Neuronal stem cell (in vitro differentiated cells): Measurements from ENCODE around the gene HAGH.

Source experiments
- DNase-seq: peaks from one replicate; pipeline ENCODE4 v3.0.0-alpha.2; 2013; ENCODE audit warnings: low spot score
- H2AFZ ChIP-seq: one replicate; pipeline ENCODE4 v1.6.1; 2013; ENCODE audit warnings: mild to moderate bottlenecking, low read length, inconsistent platforms
- H2AK5ac ChIP-seq: 2 replicates; pipeline ENCODE4 v1.6.1; 2013; ENCODE audit warnings: low read depth, mild to moderate bottlenecking, inconsistent platforms, low read length, moderate library complexity, mixed read lengths
- H2BK120ac ChIP-seq: 2 replicates; pipeline ENCODE4 v1.6.1; 2013; ENCODE audit warnings: low read depth, mild to moderate bottlenecking, inconsistent platforms, low read length, moderate library complexity, mixed read lengths
- H2BK12ac ChIP-seq: one replicate; pipeline ENCODE4 v1.6.1; 2013; ENCODE audit warnings: low read length, inconsistent platforms
- H2BK15ac ChIP-seq: 2 replicates; pipeline ENCODE4 v1.6.1; 2013; ENCODE audit warnings: mild to moderate bottlenecking, low read length, inconsistent platforms, mixed read lengths
- H2BK5ac ChIP-seq: one replicate; pipeline ENCODE4 v1.6.1; 2013; ENCODE audit warnings: inconsistent platforms, mild to moderate bottlenecking, low read length, moderate library complexity
- H3K14ac ChIP-seq: one replicate; pipeline ENCODE4 v1.6.1; 2013; ENCODE audit warnings: low read length, inconsistent platforms
- H3K18ac ChIP-seq: 2 replicates; pipeline ENCODE4 v1.6.1; 2013; ENCODE audit warnings: low read length, inconsistent platforms
- H3K23ac ChIP-seq: 2 replicates; pipeline ENCODE4 v1.6.1; 2013; ENCODE audit warnings: low read depth, mild to moderate bottlenecking, mixed read lengths, low read length, inconsistent platforms; ENCODE audit not compliant: poor library complexity
- H3K27ac ChIP-seq: replicated peaks from 3 replicates; pipeline ENCODE4 v1.5.1; 2013; ENCODE audit warnings: low read length, inconsistent platforms
- H3K27me3 ChIP-seq, 3 experiments: 2 replicates each; pipeline ENCODE4 v1.6.1; 2013; ENCODE audit warnings: low read length in 3 of 3, mild to moderate bottlenecking in 2 of 3, inconsistent platforms in 1 of 3, low read depth in 1 of 3, mixed read lengths in 1 of 3, moderate library complexity in 1 of 3; ENCODE audit not compliant: control insufficient read depth in 3 of 3, insufficient read depth in 3 of 3
- H3K36me3 ChIP-seq, 2 donors: replicated peaks in 1 of 2; 2 replicates each; pipeline ENCODE4 v1.6.1; 2013; ENCODE audit warnings: low read length in 2 of 2; ENCODE audit not compliant: control insufficient read depth in 2 of 2, insufficient read depth in 2 of 2
- H3K4ac ChIP-seq: 2 replicates; pipeline ENCODE4 v1.6.1; 2013; ENCODE audit warnings: inconsistent platforms, mild to moderate bottlenecking, low read length, moderate library complexity
- H3K4me1 ChIP-seq, 2 donors: 1 replicate in 1 of 2; 2 replicates in 1 of 2; pipeline ENCODE4 v1.6.1; 2013; ENCODE audit warnings: low read length in 2 of 2, low read depth in 1 of 2; ENCODE audit not compliant: control insufficient read depth in 2 of 2, insufficient read depth in 1 of 2
- H3K4me2 ChIP-seq: one replicate; pipeline ENCODE4 v1.6.1; 2013; ENCODE audit warnings: mild to moderate bottlenecking, low read length, inconsistent platforms; ENCODE audit not compliant: insufficient read depth, poor library complexity, severe bottlenecking
- H3K4me3 ChIP-seq, 2 donors: 2 replicates each; pipeline ENCODE4 v1.5.1; 2013; ENCODE audit warnings: low read length in 2 of 2, mild to moderate bottlenecking in 2 of 2, inconsistent platforms in 1 of 2, moderate library complexity in 1 of 2
- H3K79me1 ChIP-seq: one replicate; pipeline ENCODE4 v1.6.1; 2013; ENCODE audit warnings: low read depth, mild to moderate bottlenecking, inconsistent platforms, low read length, moderate library complexity
- H3K9ac ChIP-seq: one replicate; pipeline ENCODE4 v1.6.1; 2013; ENCODE audit warnings: mild to moderate bottlenecking, low read depth, low read length, inconsistent platforms; ENCODE audit not compliant: poor library complexity
- H3K9me3 ChIP-seq, 2 donors: replicated peaks in 1 of 2; 2 replicates each; pipeline versions ENCODE3 to v1.6.1; 2013; ENCODE audit warnings: low read length in 2 of 2, mild to moderate bottlenecking in 2 of 2, inconsistent platforms in 1 of 2, low read depth in 1 of 2, mixed read lengths in 1 of 2, moderate library complexity in 1 of 2; ENCODE audit not compliant: control insufficient read depth in 2 of 2, insufficient read depth in 1 of 2
- H4K8ac ChIP-seq: one replicate; pipeline ENCODE4 v1.6.1; 2013; ENCODE audit warnings: low read depth, mild to moderate bottlenecking, inconsistent platforms, low read length, moderate library complexity
- H4K91ac ChIP-seq: one replicate; pipeline ENCODE4 v1.6.1; 2013; ENCODE audit warnings: low read length, low read depth, mild to moderate bottlenecking, inconsistent platforms; ENCODE audit not compliant: poor library complexity
- WGBS, 2 donors: extraction: QIAGEN DNeasy Blood & Tissue Kit; methylation state at CpG; one replicate each; pipeline ENCODE4 v1.1.7; 2013; ENCODE audit warnings: missing lambda C conversion rate in 2 of 2, mixed read lengths in 1 of 2; ENCODE audit not compliant: insufficient read length in 2 of 2, insufficient replicate concordance in 1 of 2; ENCODE audit errors: extremely low coverage in 2 of 2; 5-methylcytosine and 5-hydroxymethylcytosine counted together

Gene HAGH

GRCh38 chr16:1857433-1858097 is 30.9 kb upstream of the HAGH start:
- no peaks in the 10 kb centered on the region for H3K79me1 ChIP-seq
- H3K27me3 ChIP-seq = peaks cover 0 to 73% (median 22%) of the 10 kb centered on the region in 3 experiments
- no peak overlapping the region for H2AK5ac ChIP-seq
- H3K9ac ChIP-seq = no peak overlapping the region
- H3K18ac ChIP-seq = no peak overlapping the region
- H3K4me3 ChIP-seq = no peak overlapping the region
- no peak overlapping the region for H2AFZ ChIP-seq
- H3K9me3 ChIP-seq = no peaks in the 10 kb centered on the region
- no peak overlapping the region for H3K14ac ChIP-seq
- no peak overlapping the region for H2BK120ac ChIP-seq
- WGBS, 2 donors = no CpG with 5 or more reads among the region's 5 CpGs
- H3K36me3 ChIP-seq = no peaks in the 10 kb centered on the region
- no peak overlapping the region for H2BK15ac ChIP-seq
- H3K27ac ChIP-seq = no peak overlapping the region
- no peak overlapping the region for H2BK5ac ChIP-seq
- no peak overlapping the region for H4K91ac ChIP-seq
- H3K23ac ChIP-seq = no peak overlapping the region
- H4K8ac ChIP-seq = no peak overlapping the region
- H3K4ac ChIP-seq = no peak overlapping the region
- DNase-seq = no peak
- H3K4me1 ChIP-seq = no peaks in the 10 kb centered on the region
- H3K4me2 ChIP-seq = no peak overlapping the region
- no peak overlapping the region for H2BK12ac ChIP-seq

- H2BK15ac ChIP-seq = no peak overlapping the region
- no CpG with 5 or more reads among the region's 4 CpGs for WGBS, 2 donors
- no peak overlapping the region for H3K23ac ChIP-seq
- no peak overlapping the region for H4K8ac ChIP-seq
- H2BK12ac ChIP-seq = no peak overlapping the region
- no peak overlapping the region for H3K14ac ChIP-seq
- H3K4ac ChIP-seq = no peak overlapping the region
- no peak overlapping the region for H2AK5ac ChIP-seq
- no peak overlapping the region for H2AFZ ChIP-seq
- no peak overlapping the region for H4K91ac ChIP-seq
- peaks cover 0 to 36% (median 11%) of the 10 kb centered on the region in 3 experiments for H3K27me3 ChIP-seq
- no peak overlapping the region for H3K4me2 ChIP-seq
- H3K79me1 ChIP-seq = no peaks in the 10 kb centered on the region
- no peak overlapping the region for H3K9ac ChIP-seq
- H2BK120ac ChIP-seq = no peak overlapping the region
- H3K36me3 ChIP-seq = no peaks in the 10 kb centered on the region
- no peak for DNase-seq
- H3K27ac ChIP-seq = no peak overlapping the region
- no peaks in the 10 kb centered on the region for H3K9me3 ChIP-seq
- no peak overlapping the region for H2BK5ac ChIP-seq
- H3K18ac ChIP-seq = no peak overlapping the region
- no peaks in the 10 kb centered on the region for H3K4me1 ChIP-seq
- H3K4me3 ChIP-seq = no peak overlapping the region
Observed at GRCh38 chr16:1851793-1852192, 25.2 kb upstream of the HAGH start.

DNA sequence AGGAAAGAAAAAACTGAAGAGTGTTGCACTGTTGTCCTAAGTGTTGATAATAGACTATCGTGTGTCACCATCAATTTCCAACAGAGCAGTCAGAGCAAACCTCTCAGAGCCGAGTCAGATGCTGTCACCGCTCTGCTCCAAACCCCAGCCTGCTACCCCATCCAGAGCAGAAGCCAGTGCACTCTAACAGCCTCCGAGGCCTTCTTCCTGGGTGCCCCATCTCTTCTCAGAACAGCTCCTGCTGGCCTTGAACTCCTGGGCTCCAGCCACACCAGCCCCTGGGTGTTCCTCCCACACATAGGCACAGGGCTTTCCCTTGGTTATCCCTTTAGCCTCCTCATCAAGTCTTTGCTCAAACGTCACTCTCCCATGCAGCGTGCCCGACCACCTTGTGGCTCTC is 24.4 kb upstream of the HAGH start:
- WGBS, 2 donors = no CpG with 5 or more reads among the region's 7 CpGs
- Histone ChIP-seq H3K14ac (no peak overlapping the region), H4K8ac (no peak overlapping the region), H3K9ac (no peak overlapping the region), H3K4me2 (no peak overlapping the region), H3K27ac (no peak overlapping the region), H3K18ac (no peak overlapping the region), H2BK120ac (no peak overlapping the region), H3K4me1 (no peaks in the 10 kb centered on the region), H3K79me1 (no peaks in the 10 kb centered on the region), H2BK5ac (no peak overlapping the region), H2AK5ac (peak overlapping the region; percentile 11), H3K27me3 (peaks cover 0 to 36% (median 13%) of the 10 kb centered on the region in 3 experiments), H3K4me3 (no peak overlapping the region), H3K4ac (no peak overlapping the region), H3K9me3 (no peaks in the 10 kb centered on the region), H3K36me3 (no peaks in the 10 kb centered on the region), H2AFZ (no peak overlapping the region), H3K23ac (no peak overlapping the region), H2BK12ac (no peak overlapping the region), H4K91ac (no peak overlapping the region), H2BK15ac (no peak overlapping the region)
- DNase-seq = no peak

- H3K36me3 ChIP-seq = no peaks in the 10 kb centered on the region
- WGBS, 2 donors = no CpG with 5 or more reads among the region's 1 CpG
Observed at GRCh38 chr16:1846416-1846815, 19.8 kb upstream of the HAGH start.

More at GRCh38 chr16:1846416-1846815, 19.8 kb upstream of the HAGH start:
- Histone ChIP-seq H3K4me3 (no peak overlapping the region), H3K9me3 (no peaks in the 10 kb centered on the region), H3K79me1 (no peaks in the 10 kb centered on the region), H3K23ac (no peak overlapping the region), H3K27me3 (peaks cover 0 to 8% (median 5%) of the 10 kb centered on the region in 3 experiments), H2BK120ac (no peak overlapping the region), H3K14ac (no peak overlapping the region), H3K18ac (no peak overlapping the region), H3K27ac (no peak overlapping the region), H2AK5ac (no peak overlapping the region), H3K9ac (no peak overlapping the region), H4K91ac (no peak overlapping the region), H2AFZ (no peak overlapping the region), H3K4me2 (no peak overlapping the region), H2BK12ac (no peak overlapping the region), H3K4ac (no peak overlapping the region), H4K8ac (no peak overlapping the region), H2BK5ac (no peak overlapping the region), H3K4me1 (no peaks in the 10 kb centered on the region), H2BK15ac (no peak overlapping the region)
- no peak for DNase-seq
